Skeletal muscle tissue (tissue), 4 donors: ENCODE results near the gene SOD2. TPM values are rescaled to one million over a fixed set of nuclear protein-coding genes. Genes with fewer than 3 reads are reported as not detected.

Source experiments
- H3K27ac ChIP-seq: one replicate; pipeline ENCODE4 v1.7.0; 2013; ENCODE audit warnings: mild to moderate bottlenecking, low read depth, low read length, inconsistent platforms
- H3K27me3 ChIP-seq, 3 donors: one replicate each; pipeline ENCODE4 v1.7.0; 2013; ENCODE audit warnings: low read length in 3 of 3; ENCODE audit not compliant: control insufficient read depth in 3 of 3, insufficient read depth in 3 of 3
- H3K36me3 ChIP-seq, 3 donors: one replicate each; pipeline ENCODE4 v1.7.0; 2013; ENCODE audit warnings: low read length in 3 of 3; ENCODE audit not compliant: control insufficient read depth in 3 of 3, insufficient read depth in 3 of 3
- H3K4me1 ChIP-seq, 3 donors: one replicate each; pipeline ENCODE4 v1.7.0; 2013; ENCODE audit warnings: low read length in 3 of 3, mild to moderate bottlenecking in 3 of 3; ENCODE audit not compliant: control insufficient read depth in 3 of 3, insufficient read depth in 3 of 3
- H3K4me3 ChIP-seq, 3 donors: one replicate each; pipeline ENCODE4 v1.7.0; 2013; ENCODE audit warnings: low read length in 3 of 3
- H3K9ac ChIP-seq, 3 donors: one replicate each; pipeline ENCODE4 v1.7.0; 2013; ENCODE audit warnings: low read length in 3 of 3, mild to moderate bottlenecking in 3 of 3, moderate library complexity in 2 of 3, low read depth in 1 of 3
- H3K9me3 ChIP-seq, 3 donors: one replicate each; pipeline ENCODE4 v1.7.0; 2013; ENCODE audit warnings: low read length in 3 of 3; ENCODE audit not compliant: control insufficient read depth in 3 of 3
- total RNA-seq: library from RNA; depleted of rRNA; stranded (reverse); fragments of >200 nt; gene quantifications from one replicate; pipeline ENCODE4 v1.2.3, GENCODE V29; 2014
- donor health status: Osteomylitis.

Gene SOD2
- total RNA-seq, 1 donor from 2014 or later = 28.7 TPM

- Histone ChIP-seq H3K4me1 (peaks cover 13 to 31% (median 16%) of the 10 kb centered on the region in 3 donors), H3K36me3 (peaks cover 21 to 47% (median 45%) of the 10 kb centered on the region in 3 donors), H3K9ac (no peak overlapping the region), H3K27ac (no peak overlapping the region), H3K4me3 (no peak overlapping the region), H3K9me3 (no peaks in the 10 kb centered on the region), H3K27me3 (no peaks in the 10 kb centered on the region)
These were observed 5.7 kb downstream of the SOD2 start for GRCh38 chr6:159687341-159687740.

GRCh38 chr6:159686703-159687102 lies 6.3 kb downstream of the SOD2 start:
- no peak overlapping the region for H3K4me3 ChIP-seq
- no peaks in the 10 kb centered on the region for H3K9me3 ChIP-seq
- H3K9ac ChIP-seq = no peak overlapping the region
- no peak overlapping the region for H3K27ac ChIP-seq
- H3K27me3 ChIP-seq = no peaks in the 10 kb centered on the region
- peaks cover 16 to 49% (median 47%) of the 10 kb centered on the region in 3 donors for H3K36me3 ChIP-seq
- H3K4me1 ChIP-seq = peaks cover 6 to 24% (median 10%) of the 10 kb centered on the region in 3 donors

GRCh38 chr6:159686040-159686439 lies 7.0 kb downstream of the SOD2 start:
- Histone ChIP-seq H3K9ac (no peak overlapping the region), H3K4me3 (no peak overlapping the region), H3K27me3 (no peaks in the 10 kb centered on the region), H3K36me3 (peaks cover 16 to 54% (median 53%) of the 10 kb centered on the region in 3 donors), H3K9me3 (no peaks in the 10 kb centered on the region), H3K4me1 (peaks cover 4 to 19% (median 7%) of the 10 kb centered on the region in 3 donors), H3K27ac (no peak overlapping the region)

- Histone ChIP-seq H3K27me3 (no peaks in the 10 kb centered on the region), H3K9ac (peak overlapping the region in 1 of 3 donors; percentile 14), H3K36me3 (peaks cover 14 to 54% (median 49%) of the 10 kb centered on the region in 3 donors), H3K4me1 (peaks cover 3 to 5% (median 3%) of the 10 kb centered on the region in 3 donors), H3K27ac (no peak overlapping the region), H3K9me3 (no peaks in the 10 kb centered on the region), H3K4me3 (no peak overlapping the region)
These were observed 9.1 kb downstream of the SOD2 start for GRCh38 chr6:159684013-159684304.

- Histone ChIP-seq H3K4me1 (no peaks in the 10 kb centered on the region), H3K27me3 (no peaks in the 10 kb centered on the region), H3K9me3 (no peaks in the 10 kb centered on the region), H3K36me3 (peaks cover 14 to 51% (median 47%) of the 10 kb centered on the region in 3 donors), H3K27ac (no peak overlapping the region), H3K4me3 (no peak overlapping the region), H3K9ac (no peak overlapping the region)
These were observed 10.2 kb downstream of the SOD2 start for GRCh38 chr6:159682810-159683209.

- H3K4me1 ChIP-seq = no peaks in the 10 kb centered on the region
- H3K9ac ChIP-seq = no peak overlapping the region
- H3K36me3 ChIP-seq = peaks cover 14 to 50% (median 45%) of the 10 kb centered on the region in 3 donors
- no peak overlapping the region for H3K27ac ChIP-seq
- no peaks in the 10 kb centered on the region for H3K27me3 ChIP-seq
- no peaks in the 10 kb centered on the region for H3K9me3 ChIP-seq
- no peak overlapping the region for H3K4me3 ChIP-seq
These were observed 10.7 kb downstream of the SOD2 start for GRCh38 chr6:159682295-159682694.

- Histone ChIP-seq H3K27me3 (no peaks in the 10 kb centered on the region), H3K36me3 (peaks cover 14 to 43% (median 37%) of the 10 kb centered on the region in 3 donors), H3K27ac (no peak overlapping the region), H3K4me1 (no peaks in the 10 kb centered on the region), H3K9ac (no peak overlapping the region), H3K9me3 (no peaks in the 10 kb centered on the region), H3K4me3 (no peak overlapping the region)
These were observed 11.7 kb downstream of the SOD2 start for GRCh38 chr6:159681191-159681880.

GRCh38 chr6:159680104-159680503 lies 12.9 kb downstream of the SOD2 start:
- peaks cover 11 to 43% (median 37%) of the 10 kb centered on the region in 3 donors for H3K36me3 ChIP-seq
- H3K4me3 ChIP-seq = no peak overlapping the region
- no peaks in the 10 kb centered on the region for H3K9me3 ChIP-seq
- no peaks in the 10 kb centered on the region for H3K27me3 ChIP-seq
- no peak overlapping the region for H3K27ac ChIP-seq
- H3K9ac ChIP-seq = no peak overlapping the region
- H3K4me1 ChIP-seq = no peaks in the 10 kb centered on the region

- Histone ChIP-seq H3K27ac (no peak overlapping the region), H3K36me3 (peaks cover 9 to 39% (median 34%) of the 10 kb centered on the region in 3 donors), H3K4me3 (no peak overlapping the region), H3K4me1 (no peaks in the 10 kb centered on the region), H3K9ac (no peak overlapping the region), H3K27me3 (no peaks in the 10 kb centered on the region), H3K9me3 (no peaks in the 10 kb centered on the region)
These were observed 13.7 kb downstream of the SOD2 start for GRCh38 chr6:159679091-159680077.

- no peaks in the 10 kb centered on the region for H3K27me3 ChIP-seq
- no peaks in the 10 kb centered on the region for H3K9me3 ChIP-seq
- H3K36me3 ChIP-seq = peaks cover 5 to 32% (median 28%) of the 10 kb centered on the region in 3 donors
- H3K9ac ChIP-seq = no peak overlapping the region
- H3K4me3 ChIP-seq = no peak overlapping the region
- H3K27ac ChIP-seq = no peak overlapping the region
- no peaks in the 10 kb centered on the region for H3K4me1 ChIP-seq
These were observed 14.5 kb downstream of the SOD2 start for GRCh38 chr6:159678574-159678973.
